ENCODE measurements around the gene RNF212.
A peak's percentile ranks its signal among the peaks of the same experiment; 100 is the strongest.
"Not testable (repeated sequence)": the region's sequence is repeated elsewhere in the genome, so short reads cannot be mapped to it uniquely, and the experiment has no call there.

Gene RNF212

GRCh38 chr4:1047976-1048772 lies 65.2 kb downstream of the RNF212 start:
- no peak for DNase-seq

GRCh38 chr4:1047106-1047975 lies 66.0 kb downstream of the RNF212 start:
- no peak for DNase-seq

- DNase-seq: not testable (repeated sequence)
These were observed 66.8 kb downstream of the RNF212 start for GRCh38 chr4:1046581-1047011.

- no peak for DNase-seq
These were observed 67.7 kb downstream of the RNF212 start for GRCh38 chr4:1045595-1046201.

- DNase-seq: no peak
These were observed 68.2 kb downstream of the RNF212 start for GRCh38 chr4:1045193-1045594.

GRCh38 chr4:1044469-1045192 lies 68.7 kb downstream of the RNF212 start:
- no peak for DNase-seq

- peak; percentile 87 to 94 for DNase-seq
These were observed 69.5 kb downstream of the RNF212 start for GRCh38 chr4:1043651-1044468.

GRCh38 chr4:1043162-1043561 lies 70.2 kb downstream of the RNF212 start:
- DNase-seq: no peak

- DNase-seq: no peak
These were observed 70.9 kb downstream of the RNF212 start for GRCh38 chr4:1042352-1043055.

GRCh38 chr4:1041936-1042330 lies 71.4 kb downstream of the RNF212 start:
- no peak for DNase-seq

GRCh38 chr4:1041147-1041935 lies 72.0 kb downstream of the RNF212 start:
- DNase-seq: no peak

- DNase-seq: no peak
These were observed 72.8 kb downstream of the RNF212 start for GRCh38 chr4:1040344-1041146.

GRCh38 chr4:1039493-1040343 lies 73.6 kb downstream of the RNF212 start:
- no peak for DNase-seq

GRCh38 chr4:1038948-1039492 lies 74.3 kb downstream of the RNF212 start:
- no peak for DNase-seq

GRCh38 chr4:1036976-1037810 lies 76.2 kb downstream of the RNF212 start:
- DNase-seq: no peak

- no peak for DNase-seq
These were observed 77.3 kb downstream of the RNF212 start for GRCh38 chr4:1036095-1036494.

- no peak for DNase-seq
These were observed 77.9 kb downstream of the RNF212 start for GRCh38 chr4:1035510-1035909.
